Omental fat pad (tissue), 4 donors: Measurements from ENCODE around the gene ARPC4. TPM values are rescaled to one million over a fixed set of nuclear protein-coding genes. Genes with fewer than 3 reads are reported as not detected.

Experiments
- ATAC-seq: fragments of 150-250 bp; one replicate; pipeline ENCODE4 v1.9.1; 2016; ENCODE audit warnings: mild to moderate bottlenecking, moderate library complexity; ENCODE audit not compliant: low FRiP score
- DNase-seq: peaks from one replicate; pipeline ENCODE4 v3.0.0-alpha.2; 2019; ENCODE audit warnings: low spot score
- CTCF ChIP-seq, 3 donors: fragments of 450-650 bp; IDR thresholded peaks; one replicate each; pipeline ENCODE4 v1.5.1; 2016 to 2017; ENCODE audit warnings: antibody characterized with exemption in 3 of 3, mild to moderate bottlenecking in 3 of 3, moderate library complexity in 2 of 3
- total RNA-seq, 4 donors: library from RNA; depleted of rRNA; stranded (reverse); fragments of >200 nt; gene quantifications; one replicate each; pipeline ENCODE4 v1.1.0, GENCODE V29; 2016

Gene ARPC4
- total RNA-seq, 4 donors from 2014 or later = 99.0 to 141 (median 122) TPM

DNA sequence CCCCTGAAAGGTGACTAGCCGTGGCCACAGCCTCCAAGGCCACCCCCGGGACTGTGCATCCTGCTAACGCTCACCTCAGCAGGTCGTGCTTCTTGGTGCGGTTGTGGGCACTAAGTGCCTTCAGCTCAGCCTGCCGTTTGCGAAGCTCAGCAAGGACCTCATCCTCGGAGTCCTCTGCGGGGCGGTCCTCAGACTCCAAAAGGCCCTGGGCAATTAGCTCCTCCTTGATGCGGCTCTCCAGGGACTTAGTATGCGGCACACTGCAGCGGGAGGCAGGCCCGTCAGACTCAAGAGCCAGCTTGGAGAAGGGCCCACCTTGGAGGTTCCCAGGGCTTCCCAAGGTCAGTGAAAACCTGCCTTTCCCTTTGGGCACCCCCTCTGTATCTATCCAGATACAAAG is 8.9 kb upstream of the ARPC4 start:
- no peak for TF ChIP-seq CTCF (IDR thresholded peaks at IDR 0.05)
- DNase-seq (no peak), ATAC-seq (no peak)

DNA sequence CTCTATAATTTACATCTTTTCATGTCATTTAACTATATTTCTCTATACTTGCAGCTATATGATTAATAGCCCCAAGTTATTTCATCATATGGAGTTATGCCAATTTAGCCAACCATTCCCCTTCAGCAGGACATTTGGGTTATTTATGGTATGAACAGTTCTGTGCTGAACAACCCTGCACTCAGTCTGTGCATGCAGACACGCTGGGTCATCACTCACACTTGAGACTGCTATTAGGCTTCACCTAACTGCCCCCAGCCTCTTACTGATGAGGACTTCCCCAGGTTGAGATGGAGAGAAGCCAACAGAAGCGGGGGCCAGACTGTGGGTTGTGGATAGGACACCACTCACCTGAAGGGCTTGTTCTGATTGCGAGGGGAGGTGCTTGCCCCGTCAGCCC is 7.9 kb upstream of the ARPC4 start:
- DNase-seq (no peak), ATAC-seq (no peak)
- TF ChIP-seq CTCF (IDR thresholded peaks at IDR 0.05) = no peak

DNA sequence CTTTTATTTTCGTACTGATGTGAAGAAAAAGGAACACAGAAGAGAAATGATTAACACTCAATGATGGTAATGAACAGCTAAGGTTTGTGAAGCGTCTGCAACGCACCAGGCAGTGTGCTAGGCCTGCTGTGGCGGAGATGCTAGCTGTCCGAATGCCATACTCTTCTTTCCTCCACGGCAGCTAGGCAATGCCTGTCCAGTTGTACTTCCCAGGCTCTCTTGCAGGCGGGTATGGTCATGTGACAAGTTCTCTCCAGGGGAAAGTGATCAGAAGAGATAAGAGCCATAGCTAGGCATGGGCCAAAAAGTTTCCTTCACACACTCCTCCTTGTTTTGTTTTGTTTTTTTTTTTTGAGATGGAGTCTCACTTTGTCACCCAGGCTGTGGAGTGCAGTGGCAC is 7.3 kb upstream of the ARPC4 start:
- DNase-seq (no peak), ATAC-seq (no peak)
- no peak for TF ChIP-seq CTCF (IDR thresholded peaks at IDR 0.05)

DNA sequence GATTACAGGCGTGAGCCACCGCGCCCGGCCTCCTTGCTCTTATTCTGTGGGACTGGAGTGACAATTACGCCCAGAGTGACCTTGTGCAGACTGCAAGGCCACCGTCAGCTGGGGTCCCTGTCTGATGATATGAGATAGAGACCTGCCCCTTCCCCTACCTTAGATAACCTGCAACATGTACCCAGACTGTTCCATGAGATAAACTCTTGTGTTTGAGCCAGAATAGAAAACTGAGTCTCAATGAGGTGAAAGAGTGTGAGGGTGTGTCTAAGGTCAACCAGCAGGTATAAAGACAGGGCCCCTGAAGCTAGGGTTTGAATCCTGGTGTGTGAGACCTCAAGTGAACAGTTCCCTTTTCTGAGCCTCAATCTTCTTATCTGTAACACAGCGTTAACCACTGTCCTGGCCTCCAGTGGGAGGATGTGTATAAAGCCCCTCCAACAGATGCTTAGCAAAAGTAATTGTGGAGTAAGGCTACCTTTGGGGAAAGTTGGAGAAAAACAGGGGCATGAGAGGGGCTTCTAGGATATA is 6.6 kb upstream of the ARPC4 start:
- ATAC-seq (no peak), DNase-seq (no peak)
- TF ChIP-seq CTCF (IDR thresholded peaks at IDR 0.05) = no peak

GRCh38 chr3:9786825-9787669 is 5.8 kb upstream of the ARPC4 start:
- no peak for ATAC-seq
- DNase-seq = no peak
- TF ChIP-seq CTCF (IDR thresholded peaks at IDR 0.05) = no peak

- no peak for ATAC-seq
Observed at GRCh38 chr3:9787714-9788113, 5.2 kb upstream of the ARPC4 start.

More at GRCh38 chr3:9787714-9788113, 5.2 kb upstream of the ARPC4 start:
- DNase-seq = no peak
- TF ChIP-seq CTCF (IDR thresholded peaks at IDR 0.05) = no peak
